T-helper 9 cell (primary cell): ENCODE data around the gene NACC2.
"Not testable (repeated sequence)": the region's sequence is repeated elsewhere in the genome, so short reads cannot be mapped to it uniquely, and the experiment has no call there.

ENCODE experiments used
- DNase-seq: peaks from one replicate; pipeline ENCODE4 v3.0.0-alpha.2; 2020

Gene NACC2

DNA sequence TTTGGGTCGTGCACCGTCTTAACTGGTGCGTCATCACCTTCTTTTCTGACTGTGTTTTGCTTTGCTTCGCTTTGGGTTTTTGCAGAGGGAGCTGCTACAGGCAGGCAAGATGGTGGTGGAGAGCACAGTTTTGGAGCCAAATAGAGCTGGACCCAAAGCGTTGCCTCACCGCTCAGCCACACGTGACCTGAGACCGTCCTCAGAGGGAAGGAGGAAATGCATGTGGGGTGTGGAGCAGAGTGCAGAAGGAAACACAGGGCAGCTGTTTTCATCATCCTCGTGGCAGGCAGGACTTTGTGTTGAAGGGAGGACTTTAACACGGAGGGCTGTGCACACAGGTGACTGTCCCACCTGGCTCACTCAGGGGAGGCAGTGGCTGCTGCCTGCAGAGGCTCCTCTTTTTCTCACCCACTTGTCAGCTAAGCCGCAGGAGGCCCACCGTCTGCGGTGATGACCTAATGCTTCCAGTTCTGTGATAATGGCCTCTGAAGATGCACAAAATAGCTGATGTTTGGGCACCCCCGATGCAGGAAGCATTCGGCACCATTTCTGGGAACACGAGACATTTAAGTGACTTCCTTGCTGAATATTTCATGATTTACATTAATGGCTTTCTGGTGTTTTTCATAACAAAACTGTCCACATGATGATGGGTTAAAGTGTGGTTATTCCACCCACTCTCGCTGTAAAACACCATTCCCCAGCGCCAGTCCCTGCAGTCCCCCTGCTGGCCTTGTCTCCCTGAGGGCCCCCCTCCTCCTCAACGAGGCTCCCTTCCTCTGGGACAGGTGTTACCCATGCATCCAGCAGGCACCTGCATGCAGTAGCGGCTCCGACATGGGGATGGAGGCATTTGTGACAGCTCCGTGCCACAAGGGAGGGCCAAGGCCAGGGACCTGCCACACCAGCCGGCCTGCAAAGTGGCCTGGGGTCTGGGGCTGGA lies 121.5 kb downstream of the NACC2 start:
- DNase-seq, result no peak

GRCh38 chr9:135971892-135972291 lies 123.2 kb downstream of the NACC2 start:
- peak; percentile 42 for DNase-seq

GRCh38 chr9:135971111-135971766 lies 123.8 kb downstream of the NACC2 start:
- DNase-seq, result no peak

DNA sequence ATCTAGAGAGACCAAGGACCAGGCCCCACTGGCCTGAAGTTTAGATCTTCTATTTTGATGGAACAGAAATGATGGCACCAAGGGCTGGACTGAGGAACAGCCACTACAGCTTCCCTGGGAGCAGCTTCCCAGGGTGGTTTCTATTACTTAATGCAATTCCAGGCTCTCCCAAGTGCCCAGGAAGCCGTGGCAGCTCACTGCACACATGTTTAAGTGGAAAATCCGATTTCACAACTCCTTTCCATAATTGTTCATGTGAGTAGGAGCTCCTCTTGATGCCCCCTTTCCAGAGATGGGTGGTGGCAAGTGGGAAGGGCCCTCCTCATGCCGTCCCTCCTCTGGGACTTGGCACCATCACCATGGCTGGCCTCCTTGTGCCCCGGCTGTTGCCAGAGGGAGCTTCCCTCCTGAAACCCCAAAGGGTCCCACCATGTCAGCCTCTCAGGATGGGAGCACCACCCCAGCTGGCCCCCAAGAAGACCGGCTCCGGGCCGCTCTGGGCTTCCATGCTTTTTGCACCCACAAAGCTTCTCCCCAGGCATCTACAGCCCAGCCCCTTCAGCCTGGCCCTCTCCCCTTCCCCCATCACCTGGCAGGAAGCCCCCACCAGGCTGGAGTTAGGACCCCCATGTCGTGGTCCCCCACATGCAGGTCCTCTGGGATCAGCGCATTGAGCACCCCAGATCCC lies 124.8 kb downstream of the NACC2 start:
- DNase-seq, result no peak

DNA sequence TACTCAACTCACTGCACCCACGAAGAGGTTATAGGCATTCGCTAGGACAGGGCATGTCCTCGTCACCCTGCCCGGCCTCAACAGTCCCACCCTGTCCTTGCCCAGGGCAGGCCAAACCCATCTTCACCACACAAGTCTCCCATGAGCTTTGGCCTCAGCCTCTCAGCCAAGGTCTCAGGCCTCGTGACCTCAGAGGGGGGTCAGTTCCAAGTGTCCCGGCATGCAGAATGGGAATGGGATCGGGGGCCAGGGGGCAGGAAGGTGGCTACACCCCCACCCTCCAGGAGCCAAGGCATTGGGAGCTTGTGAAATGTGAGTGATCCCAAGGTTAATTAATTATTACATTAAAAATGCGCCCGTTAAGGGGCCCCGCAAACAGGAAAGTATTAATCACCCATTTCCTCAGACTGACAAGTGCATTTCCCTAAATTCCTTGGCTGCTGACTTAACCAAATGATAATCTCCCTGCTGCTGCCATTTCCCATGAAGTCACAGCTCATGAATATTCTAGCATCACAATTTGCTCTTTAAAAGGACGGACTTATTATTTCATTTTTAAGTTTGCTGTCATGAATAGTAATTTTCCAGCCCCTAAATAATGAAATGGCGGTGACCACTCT lies 125.9 kb downstream of the NACC2 start:
- DNase-seq, result no peak

DNA sequence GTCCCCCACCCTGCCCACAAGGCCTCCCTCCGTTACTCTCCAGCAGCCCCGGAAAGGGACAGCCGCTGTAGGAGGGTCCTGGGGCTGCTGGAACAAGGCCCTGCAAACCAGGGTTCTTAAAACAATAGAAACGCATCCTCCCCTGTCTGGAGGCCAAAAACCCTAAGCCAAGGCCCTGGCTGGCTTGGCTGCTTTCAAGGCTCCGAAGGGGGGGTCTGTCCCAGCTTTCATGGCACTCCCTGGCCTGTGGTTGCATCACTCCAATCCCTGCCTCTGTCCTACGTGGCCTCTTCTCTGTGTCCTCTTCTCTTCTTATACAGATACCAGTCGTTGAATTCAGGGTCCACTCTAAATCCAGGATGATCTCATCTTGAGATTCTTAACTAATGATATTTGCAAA lies 126.5 kb downstream of the NACC2 start:
- DNase-seq, result no peak

DNA sequence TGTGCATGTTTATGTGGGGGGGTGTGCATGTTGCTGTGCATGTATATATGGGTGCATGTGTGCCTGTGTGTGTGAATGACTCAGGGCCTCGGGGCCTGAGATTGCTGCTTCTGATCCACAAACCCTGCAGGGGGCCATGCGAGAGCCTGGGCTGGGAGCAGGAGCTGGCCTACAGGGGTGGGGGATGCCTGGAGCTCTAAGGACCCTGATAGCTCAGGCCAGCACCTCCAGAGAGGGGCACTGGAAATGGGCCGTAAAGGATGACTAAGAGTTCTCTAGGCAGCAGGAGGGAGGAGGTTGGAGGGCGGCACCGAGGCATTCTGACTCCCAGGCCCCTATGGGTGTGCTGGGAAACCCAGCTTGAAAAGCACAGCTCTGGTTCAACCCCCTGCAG lies 127.0 kb downstream of the NACC2 start:
- DNase-seq, result no peak

DNA sequence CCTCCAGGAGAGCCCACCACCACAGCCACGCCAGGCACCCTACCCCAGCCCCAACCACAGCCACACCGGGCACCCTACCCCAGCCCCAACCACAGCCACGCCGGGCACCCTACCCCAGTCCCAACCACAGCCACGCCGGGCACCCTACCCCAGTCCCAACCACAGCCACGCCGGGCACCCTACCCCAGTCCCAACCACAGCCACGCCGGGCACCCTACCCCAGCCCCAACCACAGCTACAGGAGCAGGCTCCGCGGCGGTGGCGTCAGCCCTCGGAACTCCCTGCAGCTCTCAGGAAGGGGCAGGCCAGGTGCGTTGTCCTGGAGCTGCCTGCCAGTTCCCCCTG lies 128.2 kb downstream of the NACC2 start:
- not testable (repeated sequence) for DNase-seq

DNA sequence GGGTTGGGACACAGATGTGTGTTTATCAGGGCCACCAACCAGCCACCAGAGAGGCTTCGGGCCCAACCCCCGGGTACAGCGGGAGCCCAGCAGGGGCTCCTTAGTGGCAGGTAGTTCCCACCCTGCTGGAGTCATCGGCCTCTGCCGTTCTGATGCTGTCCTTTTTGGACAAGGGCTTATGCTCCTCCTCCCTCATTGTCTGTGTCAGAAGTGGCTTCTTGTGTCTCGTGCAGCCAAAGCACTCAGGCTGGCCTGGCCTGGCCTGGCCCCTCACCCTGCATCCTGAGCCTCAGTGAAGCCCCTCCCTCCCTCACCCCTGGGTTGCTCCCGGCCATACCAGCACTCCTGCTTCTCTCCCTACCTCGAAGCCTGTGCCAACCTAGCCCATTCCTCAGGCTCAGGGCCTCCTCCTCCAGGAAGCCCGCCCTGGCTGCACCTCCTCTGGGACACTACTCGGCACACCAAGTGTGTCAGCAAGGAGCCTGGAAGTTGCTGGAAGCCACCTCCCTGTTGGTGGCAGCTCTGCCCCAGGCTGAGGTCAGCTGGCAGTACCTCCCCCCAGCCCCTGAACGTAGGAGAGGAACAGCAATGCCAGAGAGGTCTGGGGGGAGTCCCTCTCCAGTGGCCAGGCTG lies 129.8 kb downstream of the NACC2 start:
- DNase-seq, result no peak

DNA sequence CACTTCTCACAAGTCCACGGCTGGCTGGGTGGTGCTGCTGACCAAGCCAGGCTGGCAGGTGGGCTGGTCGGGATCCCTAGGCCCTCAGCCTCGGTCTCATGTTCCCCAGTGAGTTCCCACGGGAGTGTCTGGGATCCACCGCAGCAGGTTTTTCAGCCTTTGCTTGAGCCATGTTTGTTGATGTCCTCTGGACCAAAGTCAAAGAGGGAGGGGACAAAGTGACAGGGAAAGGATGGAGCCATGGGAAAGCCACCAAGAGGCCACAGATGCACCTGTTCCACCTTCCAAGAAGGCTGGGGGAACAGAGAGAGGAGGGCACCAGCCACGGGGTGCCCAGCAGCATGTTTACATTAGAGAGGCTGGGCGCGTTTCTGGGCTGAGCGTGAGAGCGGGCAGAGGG lies 131.2 kb downstream of the NACC2 start:
- DNase-seq, result no peak

DNA sequence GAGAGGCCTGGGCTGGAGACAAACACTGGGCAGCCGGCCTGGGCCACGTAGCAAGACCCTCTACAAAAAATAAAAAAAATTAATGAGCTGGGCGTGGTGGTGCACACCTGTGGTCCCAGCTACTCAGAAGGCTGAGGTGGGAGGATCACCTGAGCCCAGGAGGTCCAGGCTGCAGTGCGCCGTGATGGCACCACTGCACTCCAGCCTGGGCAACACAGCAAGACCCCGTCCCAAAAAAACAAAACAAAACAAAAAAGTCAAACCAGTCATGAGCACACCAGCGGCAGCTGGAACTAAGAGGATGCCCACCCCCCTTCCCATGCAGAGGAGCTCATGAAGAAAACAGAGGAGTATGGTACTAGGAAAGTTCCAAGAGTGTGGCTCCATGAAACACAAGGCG lies 131.8 kb downstream of the NACC2 start:
- no peak for DNase-seq

GRCh38 chr9:135962696-135963307 lies 132.3 kb downstream of the NACC2 start:
- no peak for DNase-seq

- DNase-seq, result no peak
These were observed 133.0 kb downstream of the NACC2 start for GRCh38 chr9:135961811-135962695.

DNA sequence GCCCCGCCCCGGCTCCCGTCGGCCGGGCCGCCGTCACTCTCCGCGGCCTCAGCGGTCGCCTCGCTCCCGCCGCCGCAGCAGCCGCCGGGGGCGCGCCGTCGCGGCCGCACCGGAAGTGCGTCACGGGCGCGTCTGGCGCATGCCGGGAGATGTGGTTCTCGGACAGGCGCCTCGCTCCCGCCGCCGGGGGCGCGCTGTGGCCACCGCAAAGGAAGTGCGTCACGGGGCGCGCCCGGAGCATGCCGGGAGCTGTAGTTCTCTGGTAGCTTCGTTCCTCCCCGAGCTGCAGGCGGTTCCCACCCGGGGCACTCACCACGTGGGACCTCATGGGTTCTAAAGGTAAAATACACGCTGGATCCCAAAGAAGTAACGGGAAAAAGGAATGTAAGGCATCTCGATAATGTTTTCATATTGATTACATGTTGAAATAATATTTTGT lies 133.8 kb downstream of the NACC2 start, which contains the start of gene UBAC1:
Gene UBAC1, minus strand, starts transcription at position 97 of the 439 bp plus-strand sequence. CDS start 211 bp downstream, outside the sequence.
- DNase-seq, result peak; percentile 93

DNA sequence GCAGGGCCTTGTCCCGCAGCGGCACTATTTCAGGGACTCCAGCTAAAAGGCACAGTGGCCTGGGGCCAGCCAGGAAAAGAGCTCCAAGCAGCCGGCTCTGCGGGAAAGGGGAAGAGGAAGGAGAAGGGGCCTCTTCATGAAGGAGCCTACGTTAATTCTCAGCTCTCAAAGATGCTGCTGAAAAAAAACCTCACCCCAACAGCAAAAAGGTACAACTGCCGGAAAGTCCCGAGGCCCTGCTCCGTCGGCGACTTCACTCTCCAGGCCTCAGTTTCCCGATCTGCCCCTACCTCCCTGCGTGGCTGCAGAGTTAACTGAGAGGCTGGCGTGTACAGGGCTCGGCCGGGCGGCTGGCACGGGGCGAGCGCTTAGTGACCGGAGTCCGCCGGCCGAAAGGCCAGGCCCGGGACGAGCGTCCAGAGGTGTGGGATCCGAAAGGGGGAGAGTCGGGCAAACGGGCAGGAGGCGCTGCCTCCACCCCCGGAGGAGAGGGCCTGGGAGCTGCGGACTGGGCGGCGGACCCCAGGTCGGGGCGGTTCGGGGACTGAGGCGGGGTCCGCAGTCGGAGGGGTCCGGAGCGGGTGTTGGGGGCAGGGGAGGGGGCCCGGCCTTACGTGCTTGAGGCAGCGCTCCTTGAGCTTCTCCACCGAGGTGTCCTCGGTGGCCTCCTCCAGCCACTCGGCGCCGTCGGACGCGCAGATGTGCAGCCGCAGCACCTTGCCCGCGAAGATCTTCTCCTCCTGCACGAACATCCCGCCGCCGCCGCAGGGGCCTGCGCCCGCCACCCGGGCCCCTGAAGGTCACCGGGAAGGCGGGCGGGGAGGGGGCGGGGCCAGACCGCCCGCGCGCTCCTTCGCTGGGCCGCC lies 134.4 kb downstream of the NACC2 start:
- no peak for DNase-seq

DNA sequence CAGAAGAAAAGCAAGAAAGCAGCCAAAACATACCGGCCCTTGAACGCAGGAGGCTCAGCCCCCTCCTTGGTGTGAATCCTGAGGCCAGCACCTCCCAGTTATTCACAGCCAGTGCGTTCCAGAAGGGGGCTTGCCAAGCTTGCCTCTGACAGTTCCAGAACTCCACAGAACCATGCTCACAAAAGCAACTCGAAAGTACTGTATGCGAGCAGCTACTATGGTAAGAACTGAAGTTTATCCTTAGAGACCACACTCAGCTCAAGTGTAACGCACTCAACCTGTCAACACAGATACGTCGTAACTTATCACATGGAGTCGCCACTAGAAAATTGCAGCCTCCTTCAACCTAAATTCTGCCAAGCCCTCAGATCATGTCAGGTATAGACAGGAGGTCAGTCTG lies 135.3 kb downstream of the NACC2 start:
- DNase-seq, result no peak

DNA sequence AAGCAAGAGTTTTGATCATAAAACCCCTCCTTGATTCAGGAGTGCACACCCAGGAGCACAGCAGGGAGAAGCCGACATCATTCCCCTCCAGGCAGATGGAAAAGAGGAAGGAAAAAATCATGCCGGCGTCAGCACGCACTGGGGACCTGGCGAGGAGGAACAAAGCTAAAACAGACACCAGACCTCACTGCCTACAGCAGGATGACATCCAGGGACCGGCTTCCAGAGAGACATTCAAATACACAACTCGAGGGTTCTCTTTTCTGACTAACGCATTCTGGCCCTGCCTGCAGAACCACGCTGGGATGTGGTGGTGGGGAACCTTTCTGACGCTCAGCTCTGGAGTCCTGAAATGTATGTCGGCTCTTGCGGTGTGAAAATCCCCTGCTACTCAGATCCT lies 136.6 kb downstream of the NACC2 start:
- no peak for DNase-seq

DNA sequence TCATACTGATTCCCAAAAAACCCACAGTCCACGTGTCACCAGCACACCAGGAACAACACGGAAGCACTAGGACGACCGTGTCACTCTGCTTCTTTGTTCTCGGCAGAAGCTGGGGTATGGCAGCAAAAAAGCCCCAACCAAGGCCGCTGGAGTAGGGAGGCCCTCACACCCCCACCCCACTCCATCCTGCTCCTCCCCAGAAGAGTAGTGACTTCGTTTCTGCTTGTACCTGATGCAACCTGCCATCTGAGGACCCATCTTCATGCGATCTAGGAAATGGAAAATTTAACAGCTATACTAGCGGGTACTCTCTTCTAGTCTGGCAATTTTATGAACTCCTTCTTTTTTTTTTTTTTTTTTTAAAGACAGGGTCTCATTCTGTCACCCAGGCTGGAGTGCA lies 137.7 kb downstream of the NACC2 start:
- no peak for DNase-seq

- DNase-seq, result no peak
These were observed 138.3 kb downstream of the NACC2 start for GRCh38 chr9:135956802-135957174.
